Esophagus squamous epithelium (tissue), 4 donors: ENCODE results near the gene FAM120AOS.

Source experiments
- POLR2A ChIP-seq, 4 donors: fragments of 450-650 bp; IDR thresholded peaks; one replicate each; pipeline ENCODE4 v1.6.1; 2017; ENCODE audit warnings: antibody characterized with exemption in 4 of 4, mild to moderate bottlenecking in 4 of 4, moderate library complexity in 3 of 4
- TF ChIP-seq, protein P1 (sequence below), 6 experiments: fragments of 450-650 bp in 4 of 6; fragments of 200-600 bp in 2 of 6; sonication (generic) in 2 of 6; IDR thresholded peaks; one replicate each; pipeline ENCODE4 v1.5.1; 2016 to 2019; ENCODE audit warnings: antibody characterized with exemption in 6 of 6, mild to moderate bottlenecking in 4 of 6, moderate library complexity in 4 of 6

DNA sequence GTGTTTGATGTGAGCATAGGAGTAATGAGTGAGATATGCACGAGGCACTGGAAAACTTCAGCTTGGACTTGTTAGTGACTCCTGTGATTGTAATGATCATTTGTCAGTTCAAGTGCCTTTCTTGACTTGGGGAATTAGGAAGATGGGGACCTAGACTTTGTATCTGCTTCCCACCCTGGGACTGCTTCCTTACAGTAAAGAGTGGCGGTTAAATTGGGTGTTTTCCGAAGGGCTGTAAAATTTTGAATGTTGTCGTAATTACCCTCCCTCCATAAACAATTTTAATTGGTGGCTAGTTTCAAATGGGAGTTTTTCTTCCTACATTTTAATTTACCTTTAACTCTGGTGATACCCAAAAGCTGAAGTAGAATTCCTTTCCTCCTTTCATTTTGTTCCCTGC, 23.5 kb upstream of the FAM120AOS start:
- TF ChIP-seq POLR2A (IDR thresholded peaks at IDR 0.05): no peak
- TF ChIP-seq, protein P1, sequence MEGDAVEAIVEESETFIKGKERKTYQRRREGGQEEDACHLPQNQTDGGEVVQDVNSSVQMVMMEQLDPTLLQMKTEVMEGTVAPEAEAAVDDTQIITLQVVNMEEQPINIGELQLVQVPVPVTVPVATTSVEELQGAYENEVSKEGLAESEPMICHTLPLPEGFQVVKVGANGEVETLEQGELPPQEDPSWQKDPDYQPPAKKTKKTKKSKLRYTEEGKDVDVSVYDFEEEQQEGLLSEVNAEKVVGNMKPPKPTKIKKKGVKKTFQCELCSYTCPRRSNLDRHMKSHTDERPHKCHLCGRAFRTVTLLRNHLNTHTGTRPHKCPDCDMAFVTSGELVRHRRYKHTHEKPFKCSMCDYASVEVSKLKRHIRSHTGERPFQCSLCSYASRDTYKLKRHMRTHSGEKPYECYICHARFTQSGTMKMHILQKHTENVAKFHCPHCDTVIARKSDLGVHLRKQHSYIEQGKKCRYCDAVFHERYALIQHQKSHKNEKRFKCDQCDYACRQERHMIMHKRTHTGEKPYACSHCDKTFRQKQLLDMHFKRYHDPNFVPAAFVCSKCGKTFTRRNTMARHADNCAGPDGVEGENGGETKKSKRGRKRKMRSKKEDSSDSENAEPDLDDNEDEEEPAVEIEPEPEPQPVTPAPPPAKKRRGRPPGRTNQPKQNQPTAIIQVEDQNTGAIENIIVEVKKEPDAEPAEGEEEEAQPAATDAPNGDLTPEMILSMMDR (IDR thresholded peaks at IDR 0.05): no peak
